Thyroid gland (tissue), 4 donors: ENCODE measurements around the gene GADL1.

Source experiments
- POLR2A ChIP-seq, 2 donors: fragments of 450-650 bp; IDR thresholded peaks; one replicate each; pipeline ENCODE4 v1.6.1; 2017; ENCODE audit warnings: antibody characterized with exemption in 2 of 2, mild to moderate bottlenecking in 2 of 2, moderate library complexity in 1 of 2
- TF ChIP-seq, protein P1 (sequence below), 6 experiments: fragments of 200-600 bp in 3 of 6; fragments of 450-650 bp in 3 of 6; sonication (generic) in 3 of 6; IDR thresholded peaks; one replicate each; pipeline ENCODE4 v1.5.1; 2016 to 2019; ENCODE audit warnings: antibody characterized with exemption in 6 of 6, mild to moderate bottlenecking in 2 of 6, inconsistent platforms in 1 of 6, moderate library complexity in 1 of 6

DNA sequence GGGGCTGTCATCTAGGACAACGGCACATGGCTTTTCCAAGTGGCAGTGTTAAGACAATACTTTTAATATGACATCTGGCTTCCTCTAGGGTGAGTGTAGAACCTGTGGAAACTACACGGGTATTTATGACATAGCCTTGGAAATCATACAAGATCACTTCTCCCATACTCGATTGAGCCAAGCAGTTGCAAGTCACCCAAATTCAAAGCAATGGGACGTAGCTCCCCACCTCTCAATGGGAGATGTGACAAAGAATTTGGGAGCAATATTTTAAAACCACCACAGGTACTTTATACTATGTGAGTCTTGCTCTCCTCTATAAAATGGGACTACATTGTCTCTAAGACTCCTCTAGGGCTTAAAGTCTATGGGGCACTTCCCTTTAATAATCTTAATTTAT lies 194.5 kb downstream of the GADL1 start:
- no peak for TF ChIP-seq POLR2A (IDR thresholded peaks at IDR 0.05)
- TF ChIP-seq, protein P1, sequence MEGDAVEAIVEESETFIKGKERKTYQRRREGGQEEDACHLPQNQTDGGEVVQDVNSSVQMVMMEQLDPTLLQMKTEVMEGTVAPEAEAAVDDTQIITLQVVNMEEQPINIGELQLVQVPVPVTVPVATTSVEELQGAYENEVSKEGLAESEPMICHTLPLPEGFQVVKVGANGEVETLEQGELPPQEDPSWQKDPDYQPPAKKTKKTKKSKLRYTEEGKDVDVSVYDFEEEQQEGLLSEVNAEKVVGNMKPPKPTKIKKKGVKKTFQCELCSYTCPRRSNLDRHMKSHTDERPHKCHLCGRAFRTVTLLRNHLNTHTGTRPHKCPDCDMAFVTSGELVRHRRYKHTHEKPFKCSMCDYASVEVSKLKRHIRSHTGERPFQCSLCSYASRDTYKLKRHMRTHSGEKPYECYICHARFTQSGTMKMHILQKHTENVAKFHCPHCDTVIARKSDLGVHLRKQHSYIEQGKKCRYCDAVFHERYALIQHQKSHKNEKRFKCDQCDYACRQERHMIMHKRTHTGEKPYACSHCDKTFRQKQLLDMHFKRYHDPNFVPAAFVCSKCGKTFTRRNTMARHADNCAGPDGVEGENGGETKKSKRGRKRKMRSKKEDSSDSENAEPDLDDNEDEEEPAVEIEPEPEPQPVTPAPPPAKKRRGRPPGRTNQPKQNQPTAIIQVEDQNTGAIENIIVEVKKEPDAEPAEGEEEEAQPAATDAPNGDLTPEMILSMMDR (IDR thresholded peaks at IDR 0.05): no peak
